Common myeloid progenitor, CD34-positive (primary cell): ENCODE results near the gene NIPSNAP2.

Experiments
- CTCF ChIA-PET: fragments of 350-600 bp; sonication (Branson Sonifier 250); formaldehyde crosslinking; loops from one replicate; lab custom pipeline; 2021; ENCODE audit warnings: antibody characterized with exemption; lab: Charles Lee
- POLR2A ChIA-PET: fragments of 350-600 bp; sonication (Branson Sonifier 250); formaldehyde crosslinking; loops from one replicate; lab custom pipeline; 2021; ENCODE audit warnings: antibody characterized with exemption; lab: Charles Lee
- DNase-seq, 3 donors: peaks; one replicate each; pipeline versions ENCODE4 v3.0.0 to v3.0.0-alpha.2; 2013
- H3K27ac ChIP-seq, 2 experiments: 1 replicate in 1 of 2; 2 replicates in 1 of 2; pipeline ENCODE4 v1.7.0; 2013; ENCODE audit warnings: inconsistent platforms in 2 of 2, low read length in 2 of 2, mild to moderate bottlenecking in 2 of 2, low read depth in 1 of 2, moderate library complexity in 1 of 2; ENCODE audit not compliant: severe bottlenecking in 2 of 2, insufficient read depth in 1 of 2, poor library complexity in 1 of 2
- H3K27me3 ChIP-seq, 5 experiments: replicated peaks in 2 of 5; 1 replicate in 3 of 5; 2 replicates in 2 of 5; pipeline versions ENCODE4 v1.6.1 to v1.7.0; 2013; ENCODE audit warnings: low read length in 4 of 5, mild to moderate bottlenecking in 2 of 5, moderate library complexity in 2 of 5, inconsistent platforms in 1 of 5; ENCODE audit not compliant: insufficient read depth in 5 of 5, control insufficient read depth in 4 of 5
- H3K36me3 ChIP-seq, 4 experiments: 1 replicate in 2 of 4; 2 replicates in 2 of 4; pipeline versions ENCODE4 v1.6.1 to v1.7.0; 2013; ENCODE audit warnings: low read length in 3 of 4, control low read depth in 1 of 4, mild to moderate bottlenecking in 1 of 4; ENCODE audit not compliant: control insufficient read depth in 4 of 4, insufficient read depth in 4 of 4
- H3K4me1 ChIP-seq, 4 experiments: 1 replicate in 3 of 4; 2 replicates in 1 of 4; pipeline versions ENCODE4 v1.6.1 to v1.7.1; 2013; ENCODE audit warnings: low read length in 3 of 4, mild to moderate bottlenecking in 3 of 4, control low read depth in 1 of 4, inconsistent platforms in 1 of 4, moderate library complexity in 1 of 4; ENCODE audit not compliant: control insufficient read depth in 4 of 4, insufficient read depth in 4 of 4; ENCODE audit errors: control extremely low read depth in 1 of 4
- H3K4me3 ChIP-seq, 7 experiments: 1 replicate in 4 of 7; 2 replicates in 3 of 7; pipeline versions ENCODE4 v1.5.1 to v1.7.0; 2013; ENCODE audit warnings: mild to moderate bottlenecking in 7 of 7, low read length in 6 of 7, moderate library complexity in 6 of 7, inconsistent platforms in 2 of 7, low read depth in 2 of 7, control low read depth in 1 of 7; ENCODE audit not compliant: insufficient read depth in 4 of 7, control insufficient read depth in 1 of 7; ENCODE audit errors: extremely low read depth in 1 of 7
- H3K9me3 ChIP-seq, 5 experiments: 1 replicate in 4 of 5; 2 replicates in 1 of 5; pipeline versions ENCODE4 v1.6.1 to v1.7.1; 2013; ENCODE audit warnings: low read length in 4 of 5, mild to moderate bottlenecking in 2 of 5, inconsistent platforms in 1 of 5, low read depth in 1 of 5, moderate library complexity in 1 of 5; ENCODE audit not compliant: control insufficient read depth in 4 of 5, insufficient read depth in 2 of 5; ENCODE audit errors: control extremely low read depth in 1 of 5
- WGBS: methylation state at CpG from one replicate; pipeline ENCODE4 v1.1.5; 2013; ENCODE audit not compliant: insufficient coverage; 5-methylcytosine and 5-hydroxymethylcytosine counted together

The NIPSNAP2 gene

DNA sequence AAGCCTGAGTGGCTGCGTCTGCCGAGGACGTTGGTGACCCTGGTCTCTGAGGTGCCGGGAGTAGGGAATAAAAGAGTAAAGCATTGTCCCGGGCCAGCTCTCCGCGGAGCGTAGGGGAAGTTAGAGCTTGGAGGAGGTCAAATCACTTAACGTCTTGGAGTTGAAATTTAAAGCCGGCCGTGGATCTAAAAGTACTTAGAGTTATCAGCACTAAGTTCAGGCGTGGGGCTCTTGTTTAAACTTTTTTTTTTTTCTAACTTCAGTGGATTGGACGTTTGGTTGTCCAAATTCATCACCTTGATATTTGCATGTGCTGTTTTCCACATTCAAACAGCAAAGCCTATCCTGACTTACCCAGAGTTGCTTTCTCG lies 700 bp downstream of the NIPSNAP2 start:
- Histone ChIP-seq H3K9me3 (no peaks in the 10 kb centered on the region), H3K36me3 (peaks cover 3 to 14% (median 7%) of the 10 kb centered on the region in 4 experiments), H3K27me3 (no peaks in the 10 kb centered on the region), H3K4me3 (peak overlapping the region; percentile 62 to 92 (median 83)), H3K4me1 (peaks cover 0 to 15% (median 10%) of the 10 kb centered on the region in 4 experiments), H3K27ac (peak overlapping the region; percentile 68 to 92)
- WGBS = 0% methylated on average over 10 of the region's 14 CpGs
- POLR2A ChIA-PET = interaction anchor here (0.6 kb wide), 1 partner anchor 9 kb away, joined by 3 read pairs; no protein-coding TSS in a partner anchor
- DNase-seq = peak in 2 of 3 donors; percentile 58 to 63
- CTCF ChIA-PET = interaction anchor here (1.3 to 1.7 kb wide), 2 partner anchors 34 to 323 kb away, joined by 4 to 9 read pairs; no protein-coding TSS in a partner anchor

DNA sequence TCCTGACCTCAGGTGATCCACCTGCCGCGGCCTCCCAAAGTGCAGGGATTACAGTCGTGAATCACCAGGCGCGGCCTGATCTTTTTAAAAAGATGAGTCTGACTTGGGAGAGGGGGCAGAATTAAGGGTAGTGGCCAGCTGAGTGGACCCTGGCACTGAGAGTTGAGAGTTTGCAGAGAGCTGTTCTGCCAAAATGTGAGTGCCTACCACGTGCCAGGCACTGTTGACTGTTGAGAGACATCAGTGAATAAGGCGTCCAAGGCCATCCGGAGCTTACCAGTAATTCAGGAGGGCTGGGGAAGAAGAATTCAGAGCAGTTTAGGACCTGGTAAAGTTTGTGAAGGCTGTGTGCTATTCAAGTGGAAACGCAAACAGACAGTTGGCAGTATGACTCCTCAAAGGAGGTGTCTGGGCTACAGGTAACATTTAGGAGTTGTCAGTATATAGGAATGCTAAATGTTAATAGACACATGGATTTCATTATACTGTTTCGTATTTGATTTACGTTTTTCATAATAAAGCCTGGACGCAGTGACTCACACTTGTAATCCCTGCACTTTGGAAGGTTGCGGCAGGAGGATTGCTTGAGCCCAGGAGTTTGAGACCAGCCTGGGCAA lies 1.5 kb downstream of the NIPSNAP2 start:
- Histone ChIP-seq H3K36me3 (peaks cover 3 to 15% (median 9%) of the 10 kb centered on the region in 4 experiments), H3K9me3 (no peaks in the 10 kb centered on the region), H3K4me1 (peaks cover 0 to 15% (median 10%) of the 10 kb centered on the region in 4 experiments), H3K4me3 (peak overlapping the region in 1 of 7 experiments; percentile 92), H3K27ac (no peak overlapping the region), H3K27me3 (no peaks in the 10 kb centered on the region)
- no peak for DNase-seq
- ChIA-PET POLR2A (no interaction called here), CTCF (interaction anchor here (1.1 kb wide), 1 partner anchor 324 kb away, joined by 4 read pairs; no protein-coding TSS in a partner anchor)
- 96% methylated on average over 12 of the region's 13 CpGs for WGBS

GRCh38 chr7:55966851-55967250 lies 2.5 kb downstream of the NIPSNAP2 start:
- WGBS = 91% methylated on average over 6 of the region's 6 CpGs
- H3K27ac ChIP-seq = no peak overlapping the region
- ChIA-PET CTCF (no interaction called here), POLR2A (no interaction called here)
- H3K9me3 ChIP-seq = no peaks in the 10 kb centered on the region
- no peaks in the 10 kb centered on the region for H3K27me3 ChIP-seq
- peaks cover 3 to 15% (median 9%) of the 10 kb centered on the region in 4 experiments for H3K36me3 ChIP-seq
- DNase-seq = no peak
- H3K4me1 ChIP-seq = peaks cover 0 to 15% (median 10%) of the 10 kb centered on the region in 4 experiments
- H3K4me3 ChIP-seq = no peak overlapping the region

GRCh38 chr7:55969391-55969790 lies 5.0 kb downstream of the NIPSNAP2 start:
- 100% methylated on average over 3 of the region's 11 CpGs for WGBS
- no peak for DNase-seq
- Histone ChIP-seq H3K27ac (no peak overlapping the region), H3K9me3 (no peaks in the 10 kb centered on the region), H3K36me3 (peaks cover 3 to 15% (median 9%) of the 10 kb centered on the region in 4 experiments), H3K4me1 (peaks cover 0 to 11% (median 9%) of the 10 kb centered on the region in 4 experiments), H3K27me3 (no peaks in the 10 kb centered on the region), H3K4me3 (no peak overlapping the region)
- CTCF ChIA-PET = no interaction called here
- POLR2A ChIA-PET = no interaction called here

GRCh38 chr7:55970561-55970960 lies 6.2 kb downstream of the NIPSNAP2 start:
- 100% methylated on average over 7 of the region's 7 CpGs for WGBS
- Histone ChIP-seq H3K4me1 (peaks cover 0 to 4% (median 4%) of the 10 kb centered on the region in 4 experiments), H3K4me3 (no peak overlapping the region), H3K27ac (no peak overlapping the region), H3K27me3 (no peaks in the 10 kb centered on the region), H3K9me3 (no peaks in the 10 kb centered on the region), H3K36me3 (peaks cover 3 to 20% (median 9%) of the 10 kb centered on the region in 4 experiments)
- no peak for DNase-seq
- CTCF ChIA-PET = interaction anchor here (1.4 kb wide), 1 partner anchor 329 kb away, joined by 3 read pairs; no protein-coding TSS in a partner anchor
- POLR2A ChIA-PET = no interaction called here

DNA sequence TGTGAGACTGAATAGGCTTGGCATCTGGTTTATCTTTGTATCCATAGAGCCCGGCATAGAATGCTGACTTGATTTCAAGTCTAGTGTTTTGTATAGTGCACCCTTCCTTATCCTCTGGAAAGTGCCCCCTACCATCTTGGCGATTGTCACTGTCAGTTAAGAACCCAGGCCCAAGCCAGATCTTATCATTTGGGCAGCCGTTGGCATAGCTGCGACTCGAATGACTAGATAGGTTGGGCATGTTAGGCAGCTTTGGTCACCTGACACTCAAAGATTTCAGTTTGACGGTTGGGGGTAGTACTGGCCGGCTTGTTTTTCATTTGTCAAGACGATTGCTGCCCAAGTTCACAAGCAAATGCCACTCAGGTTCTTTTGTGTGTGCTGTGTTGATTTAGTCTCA lies 6.6 kb downstream of the NIPSNAP2 start:
- Histone ChIP-seq H3K36me3 (peaks cover 3 to 20% (median 9%) of the 10 kb centered on the region in 4 experiments), H3K9me3 (no peaks in the 10 kb centered on the region), H3K4me1 (peaks cover 0 to under 1% (median 0%) of the 10 kb centered on the region in 4 experiments), H3K4me3 (no peak overlapping the region), H3K27ac (peak overlapping the region in 1 of 2 experiments; percentile 58), H3K27me3 (no peaks in the 10 kb centered on the region)
- 97% methylated on average over 5 of the region's 8 CpGs for WGBS
- ChIA-PET CTCF (interaction anchor here (1.4 kb wide), 1 partner anchor 329 kb away, joined by 3 read pairs; no protein-coding TSS in a partner anchor), POLR2A (no interaction called here)
- DNase-seq = peak; percentile 9 to 76 (median 40)

GRCh38 chr7:55973747-55974250 lies 9.4 kb downstream of the NIPSNAP2 start:
- Histone ChIP-seq H3K36me3 (peaks cover 10 to 21% (median 16%) of the 10 kb centered on the region in 4 experiments), H3K4me1 (no peaks in the 10 kb centered on the region), H3K9me3 (no peaks in the 10 kb centered on the region), H3K4me3 (no peak overlapping the region), H3K27ac (no peak overlapping the region), H3K27me3 (no peaks in the 10 kb centered on the region)
- ChIA-PET POLR2A (interaction anchor here (0.6 kb wide), 1 partner anchor 9 kb away, joined by 3 read pairs; no protein-coding TSS in a partner anchor), CTCF (interaction anchor here (1.2 to 1.5 kb wide), 2 partner anchors 10 kb away, joined by 5 read pairs; no protein-coding TSS in a partner anchor)
- DNase-seq = no peak
- WGBS = 93% methylated on average over 2 of the region's 7 CpGs
